ENCODE measurements around the gene SGPP2. TPM values are rescaled to one million over a fixed set of nuclear protein-coding genes. Genes with fewer than 3 reads are reported as not detected.
A peak's percentile ranks its signal among the peaks of the same experiment; 100 is the strongest.

Gene SGPP2
- polyA plus RNA-seq, 6 donors from 2014 or later = 0.15 to 0.17 TPM; not detected in 4

DNA sequence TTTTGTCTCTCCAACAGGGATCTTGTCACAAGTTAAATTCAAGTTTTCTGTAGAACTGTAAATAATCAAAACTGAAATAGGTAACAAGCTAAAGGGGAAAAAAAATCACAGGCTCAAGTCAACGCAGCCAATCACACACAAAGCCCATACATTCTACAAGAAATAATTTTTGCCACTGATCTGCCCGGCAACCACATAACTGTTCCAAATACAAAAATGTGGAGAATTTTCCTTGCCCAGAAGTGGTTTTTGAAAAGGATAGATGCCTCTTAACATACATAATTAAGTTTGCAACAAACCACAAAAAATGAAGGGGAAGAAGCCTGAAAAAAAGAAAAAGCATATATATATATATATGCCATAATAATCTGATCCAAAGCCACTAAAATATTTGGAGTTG is 171.2 kb downstream of the SGPP2 start:
- DNase-seq = no peak
- Mint-ChIP-seq H3K36me3 (peaks cover 34 to 52% of the 10 kb centered on the region in 2 donors), H3K4me3 (no peak overlapping the region), H3K9me3 (no peaks in the 10 kb centered on the region), H3K27ac (peak overlapping the region in 1 of 6 donors; percentile 18), H3K27me3 (no peaks in the 10 kb centered on the region), H3K4me1 (no peaks in the 10 kb centered on the region)
- no peak for ATAC-seq (ENCODE audit: low read depth in 2 of 2)

DNA sequence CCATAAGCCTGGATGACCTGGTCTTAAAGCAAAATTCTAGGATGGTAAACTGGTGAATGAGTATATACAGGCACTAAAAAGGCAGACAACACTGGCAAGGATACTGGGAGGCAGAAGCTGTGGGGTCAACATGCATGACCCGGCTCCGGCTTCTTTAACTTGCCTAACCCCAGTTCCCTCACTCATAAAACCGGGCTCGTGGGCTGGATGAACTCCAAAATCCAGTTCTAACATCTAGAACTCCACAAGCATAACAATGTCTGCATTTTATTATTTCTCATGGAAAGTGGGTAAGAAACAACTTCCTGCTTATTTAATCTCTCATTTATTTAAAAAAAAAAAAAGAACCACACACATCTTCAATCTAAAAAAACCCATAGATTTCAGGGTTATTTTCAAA is 174.3 kb downstream of the SGPP2 start:
- no peak overlapping the region for H3K4me3 Mint-ChIP-seq
- no peaks in the 10 kb centered on the region for H3K4me1 Mint-ChIP-seq
- H3K36me3 Mint-ChIP-seq = peaks cover 26 to 38% of the 10 kb centered on the region in 2 donors
- peak overlapping the region in 1 of 6 donors; percentile 70 for H3K27ac Mint-ChIP-seq
- DNase-seq (no peak), ATAC-seq (ENCODE audit: low read depth in 2 of 2) (no peak)
- H3K27me3 Mint-ChIP-seq = no peaks in the 10 kb centered on the region
- H3K9me3 Mint-ChIP-seq = no peaks in the 10 kb centered on the region

DNA sequence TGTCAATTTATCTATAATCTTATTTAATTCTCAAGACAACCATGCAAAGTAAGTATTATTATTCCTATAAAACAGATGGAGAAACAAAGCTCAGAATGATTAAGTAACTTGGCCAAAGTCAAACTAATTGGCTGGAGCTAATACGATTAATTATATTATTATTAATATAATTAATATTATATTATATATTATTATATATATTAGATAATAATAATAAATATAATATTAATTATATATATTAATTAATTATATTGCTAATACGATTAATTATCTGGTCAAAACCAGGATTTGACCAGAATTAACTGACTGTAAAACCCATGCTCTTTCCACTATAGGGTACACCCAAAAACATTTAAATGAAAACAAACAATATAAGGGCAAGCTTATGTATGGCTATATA is 179.2 kb downstream of the SGPP2 start:
- no peaks in the 10 kb centered on the region for H3K4me1 Mint-ChIP-seq
- H3K27me3 Mint-ChIP-seq = no peaks in the 10 kb centered on the region
- H3K36me3 Mint-ChIP-seq = peaks cover 8 to 33% of the 10 kb centered on the region in 2 donors
- H3K9me3 Mint-ChIP-seq = no peaks in the 10 kb centered on the region
- H3K4me3 Mint-ChIP-seq = no peak overlapping the region
- H3K27ac Mint-ChIP-seq = no peak overlapping the region
- DNase-seq (no peak), ATAC-seq (ENCODE audit: low read depth in 2 of 2) (no peak)

DNA sequence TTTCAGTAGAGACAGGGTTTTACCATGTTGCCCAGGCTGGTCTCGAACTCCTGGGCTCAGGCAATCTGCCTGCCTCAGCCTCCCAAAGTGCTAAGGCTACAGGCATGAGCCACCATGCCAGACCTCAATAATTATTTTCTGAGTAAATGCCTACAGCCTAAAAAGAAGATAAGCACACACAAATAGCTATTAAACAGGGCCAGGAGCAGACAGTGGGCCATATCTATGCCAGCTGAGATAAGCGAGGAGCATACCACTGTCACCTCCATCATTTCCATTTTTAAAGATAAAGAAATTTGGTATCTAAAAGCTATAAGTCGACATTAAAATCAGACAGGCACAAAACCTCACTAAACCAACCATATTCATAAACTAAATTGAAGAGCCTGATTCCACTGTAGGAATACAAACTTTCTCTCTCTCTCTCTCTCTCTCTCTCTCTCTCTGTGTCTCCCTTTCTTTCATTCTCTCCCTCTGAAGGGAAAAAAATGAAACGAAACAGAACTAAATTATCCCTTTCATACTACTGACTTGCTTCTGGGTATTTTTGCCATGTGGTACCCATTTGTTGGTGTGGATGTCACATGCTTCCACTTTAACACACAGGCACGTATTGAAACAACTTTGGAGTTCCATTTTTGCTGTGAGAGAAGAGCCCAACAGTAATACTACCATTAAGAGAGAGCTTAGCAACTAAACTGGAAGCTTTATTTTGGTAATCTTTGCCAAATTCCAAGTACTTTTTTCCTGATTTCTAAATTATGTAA is 180.6 kb downstream of the SGPP2 start:
- Mint-ChIP-seq H3K36me3 (peaks cover under 1 to 27% of the 10 kb centered on the region in 2 donors), H3K27me3 (no peaks in the 10 kb centered on the region), H3K4me1 (no peaks in the 10 kb centered on the region), H3K9me3 (no peaks in the 10 kb centered on the region), H3K4me3 (no peak overlapping the region), H3K27ac (peak overlapping the region in 4 of 6 donors; percentile 8 to 88 (median 36))
- no peak for ATAC-seq (ENCODE audit: low read depth in 2 of 2)
- no peak for DNase-seq

DNA sequence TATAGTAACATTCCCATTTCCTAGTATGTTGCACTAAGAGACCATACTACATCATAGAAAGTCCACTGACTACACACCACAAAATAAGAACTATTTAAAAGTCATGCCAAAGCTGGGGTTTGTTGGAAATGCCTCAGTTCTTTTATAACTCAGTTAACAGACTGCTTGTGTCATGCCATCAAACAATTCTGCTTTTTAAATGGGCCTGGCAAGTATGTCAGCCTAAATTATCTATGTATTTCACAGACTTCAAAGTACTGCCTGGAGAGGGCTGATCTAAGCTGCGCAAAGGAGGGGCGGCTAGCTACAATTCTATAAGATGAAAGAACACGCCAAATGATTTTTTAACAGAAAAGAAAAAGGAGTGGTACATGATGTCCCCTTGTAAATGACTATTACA is 182.0 kb downstream of the SGPP2 start:
- H3K27ac Mint-ChIP-seq = peak overlapping the region in 3 of 6 donors; percentile 11 to 38 (median 13)
- H3K27me3 Mint-ChIP-seq = no peaks in the 10 kb centered on the region
- ATAC-seq (ENCODE audit: low read depth in 2 of 2) = no peak
- no peaks in the 10 kb centered on the region for H3K9me3 Mint-ChIP-seq
- no peak overlapping the region for H3K4me3 Mint-ChIP-seq
- H3K36me3 Mint-ChIP-seq = peaks cover 0 to 20% of the 10 kb centered on the region in 2 donors
- no peak for DNase-seq
- no peaks in the 10 kb centered on the region for H3K4me1 Mint-ChIP-seq

DNA sequence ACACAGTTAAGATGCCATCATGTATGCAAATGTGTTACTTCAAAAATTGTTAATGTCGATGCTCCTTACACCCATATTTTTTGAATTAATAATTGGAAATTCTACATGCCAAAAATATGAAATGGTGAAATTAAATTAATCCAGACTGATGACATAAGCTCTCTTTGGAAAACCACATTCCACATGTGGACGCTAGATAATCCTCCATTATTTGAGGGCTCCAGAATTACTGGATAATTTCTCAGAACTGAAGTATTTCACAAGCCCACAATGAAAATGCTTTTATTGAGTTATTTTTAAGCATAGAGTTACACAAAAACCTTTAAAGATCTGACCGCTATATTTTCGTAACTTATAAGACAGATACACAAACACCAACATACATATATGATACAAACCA is 183.7 kb downstream of the SGPP2 start:
- no peaks in the 10 kb centered on the region for H3K27me3 Mint-ChIP-seq
- no peaks in the 10 kb centered on the region for H3K4me1 Mint-ChIP-seq
- H3K36me3 Mint-ChIP-seq = peaks cover 0 to 20% of the 10 kb centered on the region in 2 donors
- no peak overlapping the region for H3K4me3 Mint-ChIP-seq
- no peaks in the 10 kb centered on the region for H3K9me3 Mint-ChIP-seq
- ATAC-seq (ENCODE audit: low read depth in 2 of 2) (no peak), DNase-seq (no peak)
- H3K27ac Mint-ChIP-seq = no peak overlapping the region

DNA sequence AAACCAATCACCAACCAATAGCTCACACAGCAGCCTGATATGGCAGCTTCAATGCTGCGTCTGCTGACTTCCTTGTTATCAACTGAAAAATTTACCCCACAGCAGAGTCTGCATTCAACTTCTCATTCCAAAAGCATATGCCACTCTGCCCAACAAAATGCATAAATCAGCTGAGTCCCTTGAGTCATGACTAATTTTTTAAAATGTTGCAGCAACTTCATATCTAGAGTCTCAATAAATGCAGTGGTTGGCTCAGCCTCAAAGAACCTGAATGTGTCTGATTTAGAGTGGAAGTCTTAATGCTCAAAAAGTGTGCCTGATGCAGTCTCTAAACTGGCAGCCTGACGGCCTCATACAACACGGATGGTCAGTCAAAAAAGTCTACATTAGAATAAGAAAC is 185.0 kb downstream of the SGPP2 start:
- Mint-ChIP-seq H3K36me3 (peaks cover 0 to 20% of the 10 kb centered on the region in 2 donors), H3K4me3 (no peak overlapping the region), H3K27ac (no peak overlapping the region)

More for the DNA sequence above, 185.0 kb downstream of the SGPP2 start:
- ATAC-seq (ENCODE audit: low read depth in 2 of 2) (no peak), DNase-seq (no peak)
- Mint-ChIP-seq H3K27me3 (no peaks in the 10 kb centered on the region), H3K4me1 (no peaks in the 10 kb centered on the region), H3K9me3 (no peaks in the 10 kb centered on the region)

Other genes with a start within 250 kb of the SGPP2 start
- not detected for gene PAX3, start 125.5 kb upstream of the SGPP2 start, polyA plus RNA-seq (ENCODE audit: low read depth in 6 of 6)
- gene FARSB, start 231.5 kb downstream of the SGPP2 start, polyA plus RNA-seq (ENCODE audit: low read depth in 6 of 6) = 10 to 100 TPM; 20.8 to 35.3 (median 30.3) TPM
- gene MOGAT1, start 247.1 kb downstream of the SGPP2 start, polyA plus RNA-seq (ENCODE audit: low read depth in 6 of 6) = not detected